Measurements from ENCODE around the gene CACNG3.

The CACNG3 gene

DNA sequence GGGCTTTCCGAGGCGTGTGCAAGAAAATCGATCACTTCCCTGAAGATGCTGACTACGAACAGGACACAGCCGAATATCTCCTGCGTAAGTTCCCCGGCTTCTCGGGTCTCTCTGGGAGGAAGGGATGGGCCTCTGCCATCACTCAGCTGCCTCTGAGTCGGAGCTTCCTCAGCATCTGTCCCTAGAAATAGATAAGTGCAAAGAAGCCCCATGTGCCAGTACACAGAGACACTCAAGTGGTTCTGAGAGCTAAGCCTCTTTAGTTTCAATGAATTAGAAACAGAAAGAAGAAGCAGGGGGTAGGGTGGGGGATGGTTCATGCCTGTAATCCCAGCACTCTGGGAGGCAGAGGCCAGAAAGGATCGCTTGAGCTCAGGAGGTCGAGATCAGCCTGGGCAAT, 90.6 kb downstream of the CACNG3 start:
- Histone ChIP-seq H3K18ac (ENCODE audit: low read length) (no peak overlapping the region), H2AK5ac (ENCODE audit: low read length) (no peak overlapping the region), H3K23ac (ENCODE audit: low read length) (no peak overlapping the region), H3K4me3 (ENCODE audit: low read depth, low read length) (no peak overlapping the region), H3K4me2 (ENCODE audit: low read length) (no peak overlapping the region), H3K9me3 (ENCODE audit: insufficient read depth, low read depth, low read length) (no peaks in the 10 kb centered on the region), H4K8ac (ENCODE audit: low read depth, low read length) (no peak overlapping the region), H3K79me2 (ENCODE audit: control insufficient read depth, insufficient read depth, low read length, poor library complexity) (no peaks in the 10 kb centered on the region), H3K27ac (ENCODE audit: low read depth, low read length) (no peak overlapping the region), H3K27me3 (ENCODE audit: insufficient read depth, low read length) (no peaks in the 10 kb centered on the region), H3K4ac (ENCODE audit: low read depth, low read length) (no peak overlapping the region), H2BK5ac (ENCODE audit: low read depth, low read length, poor library complexity) (no peak overlapping the region), H3K14ac (ENCODE audit: low read length) (no peak overlapping the region), H2BK120ac (ENCODE audit: insufficient read depth, low read length, poor library complexity) (no peak overlapping the region), H3K4me1 (ENCODE audit: control insufficient read depth in 1 of 2, insufficient read depth in 2 of 2, low read length in 2 of 2) (no peaks in the 10 kb centered on the region), H3K9ac (ENCODE audit: low read length) (no peak overlapping the region), H2BK12ac (ENCODE audit: low read length) (no peak overlapping the region), H4K91ac (ENCODE audit: low read depth, low read length) (no peak overlapping the region), H3K79me1 (ENCODE audit: low read length) (no peaks in the 10 kb centered on the region), H3K36me3 (ENCODE audit: control insufficient read depth in 1 of 2, insufficient read depth in 2 of 2, low read length in 2 of 2) (no peaks in the 10 kb centered on the region), H4K12ac (ENCODE audit: low read depth, low read length) (no peak overlapping the region), H2AFZ (ENCODE audit: insufficient read depth, low read length, poor library complexity) (no peak overlapping the region)
- DNase-seq = no peak
- WGBS (ENCODE audit: extremely low coverage, insufficient coverage, insufficient read length) = no CpG with 5 or more reads among the region's 11 CpGs

- H2BK120ac ChIP-seq (ENCODE audit: insufficient read depth, low read length, poor library complexity) = no peak overlapping the region
- no peak overlapping the region for H4K91ac ChIP-seq (ENCODE audit: low read depth, low read length)
- no peak overlapping the region for H4K8ac ChIP-seq (ENCODE audit: low read depth, low read length)
- no peak overlapping the region for H3K27ac ChIP-seq (ENCODE audit: low read depth, low read length)
- WGBS (ENCODE audit: extremely low coverage, insufficient coverage, insufficient read length) = no CpG with 5 or more reads among the region's 2 CpGs
- no peaks in the 10 kb centered on the region for H3K27me3 ChIP-seq (ENCODE audit: insufficient read depth, low read length)
- no peaks in the 10 kb centered on the region for H3K79me2 ChIP-seq (ENCODE audit: control insufficient read depth, insufficient read depth, low read length, poor library complexity)
- no peaks in the 10 kb centered on the region for H3K4me1 ChIP-seq (ENCODE audit: control insufficient read depth in 1 of 2, insufficient read depth in 2 of 2, low read length in 2 of 2)
- no peak overlapping the region for H3K4me3 ChIP-seq (ENCODE audit: low read depth, low read length)
- DNase-seq = no peak
- no peak overlapping the region for H2BK12ac ChIP-seq (ENCODE audit: low read length)
- H2BK5ac ChIP-seq (ENCODE audit: low read depth, low read length, poor library complexity) = no peak overlapping the region
- no peak overlapping the region for H2AFZ ChIP-seq (ENCODE audit: insufficient read depth, low read length, poor library complexity)
- no peak overlapping the region for H3K18ac ChIP-seq (ENCODE audit: low read length)
- no peaks in the 10 kb centered on the region for H3K9me3 ChIP-seq (ENCODE audit: insufficient read depth, low read depth, low read length)
- no peak overlapping the region for H3K4me2 ChIP-seq (ENCODE audit: low read length)
- no peak overlapping the region for H3K23ac ChIP-seq (ENCODE audit: low read length)
- no peaks in the 10 kb centered on the region for H3K36me3 ChIP-seq (ENCODE audit: control insufficient read depth in 1 of 2, insufficient read depth in 2 of 2, low read length in 2 of 2)
- H2AK5ac ChIP-seq (ENCODE audit: low read length) = no peak overlapping the region
- no peak overlapping the region for H3K9ac ChIP-seq (ENCODE audit: low read length)
- H3K4ac ChIP-seq (ENCODE audit: low read depth, low read length) = no peak overlapping the region
- H3K79me1 ChIP-seq (ENCODE audit: low read length) = no peaks in the 10 kb centered on the region
- H3K14ac ChIP-seq (ENCODE audit: low read length) = no peak overlapping the region
- no peak overlapping the region for H4K12ac ChIP-seq (ENCODE audit: low read depth, low read length)
Observed at GRCh38 chr16:24347556-24347955, 91.4 kb downstream of the CACNG3 start.

- Histone ChIP-seq H3K36me3 (ENCODE audit: control insufficient read depth in 1 of 2, insufficient read depth in 2 of 2, low read length in 2 of 2) (no peaks in the 10 kb centered on the region), H3K14ac (ENCODE audit: low read length) (no peak overlapping the region), H2BK120ac (ENCODE audit: insufficient read depth, low read length, poor library complexity) (no peak overlapping the region), H3K79me2 (ENCODE audit: control insufficient read depth, insufficient read depth, low read length, poor library complexity) (no peaks in the 10 kb centered on the region), H2BK5ac (ENCODE audit: low read depth, low read length, poor library complexity) (no peak overlapping the region), H3K27ac (ENCODE audit: low read depth, low read length) (no peak overlapping the region), H3K23ac (ENCODE audit: low read length) (no peak overlapping the region), H3K9ac (ENCODE audit: low read length) (no peak overlapping the region), H3K79me1 (ENCODE audit: low read length) (no peaks in the 10 kb centered on the region), H2BK12ac (ENCODE audit: low read length) (no peak overlapping the region), H3K9me3 (ENCODE audit: insufficient read depth, low read depth, low read length) (no peaks in the 10 kb centered on the region), H2AK5ac (ENCODE audit: low read length) (no peak overlapping the region), H3K4me3 (ENCODE audit: low read depth, low read length) (no peak overlapping the region), H3K4ac (ENCODE audit: low read depth, low read length) (no peak overlapping the region), H4K91ac (ENCODE audit: low read depth, low read length) (no peak overlapping the region), H3K18ac (ENCODE audit: low read length) (no peak overlapping the region), H2AFZ (ENCODE audit: insufficient read depth, low read length, poor library complexity) (no peak overlapping the region), H3K27me3 (ENCODE audit: insufficient read depth, low read length) (no peaks in the 10 kb centered on the region), H3K4me1 (ENCODE audit: control insufficient read depth in 1 of 2, insufficient read depth in 2 of 2, low read length in 2 of 2) (no peaks in the 10 kb centered on the region), H4K8ac (ENCODE audit: low read depth, low read length) (no peak overlapping the region), H3K4me2 (ENCODE audit: low read length) (no peak overlapping the region), H4K12ac (ENCODE audit: low read depth, low read length) (no peak overlapping the region)
- WGBS (ENCODE audit: extremely low coverage, insufficient coverage, insufficient read length) = no CpG with 5 or more reads among the region's 9 CpGs
- peak in 1 of 2 donors; percentile 22 for DNase-seq
Observed at GRCh38 chr16:24348545-24349290, 92.6 kb downstream of the CACNG3 start.

GRCh38 chr16:24349320-24349719, 93.2 kb downstream of the CACNG3 start:
- no peak overlapping the region for H4K91ac ChIP-seq (ENCODE audit: low read depth, low read length)
- no peak overlapping the region for H3K18ac ChIP-seq (ENCODE audit: low read length)
- no peak overlapping the region for H3K23ac ChIP-seq (ENCODE audit: low read length)
- no CpG with 5 or more reads among the region's 8 CpGs for WGBS (ENCODE audit: extremely low coverage, insufficient coverage, insufficient read length)
- H3K79me2 ChIP-seq (ENCODE audit: control insufficient read depth, insufficient read depth, low read length, poor library complexity) = no peaks in the 10 kb centered on the region
- no peak overlapping the region for H2BK12ac ChIP-seq (ENCODE audit: low read length)
- H3K4ac ChIP-seq (ENCODE audit: low read depth, low read length) = no peak overlapping the region
- no peaks in the 10 kb centered on the region for H3K36me3 ChIP-seq (ENCODE audit: control insufficient read depth in 1 of 2, insufficient read depth in 2 of 2, low read length in 2 of 2)
- no peak overlapping the region for H2AK5ac ChIP-seq (ENCODE audit: low read length)
- H4K12ac ChIP-seq (ENCODE audit: low read depth, low read length) = no peak overlapping the region
- H3K9ac ChIP-seq (ENCODE audit: low read length) = no peak overlapping the region
- H3K4me1 ChIP-seq (ENCODE audit: control insufficient read depth in 1 of 2, insufficient read depth in 2 of 2, low read length in 2 of 2) = no peaks in the 10 kb centered on the region
- H3K27ac ChIP-seq (ENCODE audit: low read depth, low read length) = no peak overlapping the region
- H3K14ac ChIP-seq (ENCODE audit: low read length) = no peak overlapping the region
- no peaks in the 10 kb centered on the region for H3K9me3 ChIP-seq (ENCODE audit: insufficient read depth, low read depth, low read length)
- H2AFZ ChIP-seq (ENCODE audit: insufficient read depth, low read length, poor library complexity) = no peak overlapping the region
- no peak overlapping the region for H2BK5ac ChIP-seq (ENCODE audit: low read depth, low read length, poor library complexity)
- no peak overlapping the region for H3K4me2 ChIP-seq (ENCODE audit: low read length)
- no peak overlapping the region for H2BK120ac ChIP-seq (ENCODE audit: insufficient read depth, low read length, poor library complexity)
- H3K79me1 ChIP-seq (ENCODE audit: low read length) = no peaks in the 10 kb centered on the region
- no peaks in the 10 kb centered on the region for H3K27me3 ChIP-seq (ENCODE audit: insufficient read depth, low read length)
- H3K4me3 ChIP-seq (ENCODE audit: low read depth, low read length) = no peak overlapping the region
- no peak for DNase-seq
- H4K8ac ChIP-seq (ENCODE audit: low read depth, low read length) = no peak overlapping the region

All from trophoblast cell (in vitro differentiated cells and primary cell).